B cell (primary cell): ENCODE data around the gene KIAA1614. TPM values are rescaled to one million over a fixed set of nuclear protein-coding genes. Genes with fewer than 3 reads are reported as not detected.

Experiments
- ATAC-seq: fragments of 200-7000 bp; cut with Tn5 transposase; one replicate; pipeline ENCODE4 v1.10.0; 2021; ENCODE audit warnings: low read depth, mild to moderate bottlenecking, moderate number of reproducible peaks, moderate library complexity
- CTCF ChIA-PET: fragments of 350-600 bp; sonication (Branson Sonifier 250); formaldehyde crosslinking; loops from one replicate; lab custom pipeline; 2021; ENCODE audit warnings: antibody characterized with exemption, inconsistent platforms; lab: Charles Lee
- POLR2A ChIA-PET: fragments of 350-600 bp; sonication (Branson Sonifier 250); formaldehyde crosslinking; loops from one replicate; lab custom pipeline; 2021; ENCODE audit warnings: antibody characterized with exemption; lab: Charles Lee
- DNase-seq: peaks from one replicate; pipeline ENCODE4 v3.0.0; 2013
- H2AFZ ChIP-seq: 2 replicates; pipeline ENCODE4 v1.6.1; 2012; ENCODE audit warnings: mild to moderate bottlenecking, low read depth, low read length; ENCODE audit not compliant: insufficient read depth, poor library complexity, severe bottlenecking
- H3K27ac ChIP-seq, 2 donors: 1 replicate in 1 of 2; 2 replicates in 1 of 2; pipeline ENCODE4 v1.5.1; 2012 to 2013; ENCODE audit warnings: low read length in 2 of 2, mild to moderate bottlenecking in 2 of 2, moderate library complexity in 1 of 2
- H3K27me3 ChIP-seq, 4 experiments: fragments of 200-600 bp in 1 of 4; sonication (generic) in 1 of 4; replicated peaks in 1 of 4; 1 replicate in 2 of 4; 2 replicates in 2 of 4; pipeline versions ENCODE4 v1.6.1 to v1.7.0; 2013 to 2016; ENCODE audit warnings: low read length in 3 of 4, mild to moderate bottlenecking in 2 of 4, mixed read lengths in 1 of 4, moderate library complexity in 1 of 4; ENCODE audit not compliant: insufficient read depth in 4 of 4, control insufficient read depth in 3 of 4; ENCODE audit errors: control extremely low read depth in 1 of 4
- H3K36me3 ChIP-seq, 2 experiments: replicated peaks in 1 of 2; 1 replicate in 1 of 2; 2 replicates in 1 of 2; pipeline versions ENCODE4 v1.6.1 to v1.7.1; 2013; ENCODE audit warnings: low read length in 1 of 2; ENCODE audit not compliant: insufficient read depth in 2 of 2, control insufficient read depth in 1 of 2; ENCODE audit errors: control extremely low read depth in 1 of 2, extremely low read depth in 1 of 2
- H3K4me1 ChIP-seq, 2 donors: fragments of 200-600 bp in 1 of 2; sonication (generic) in 1 of 2; 1 replicate in 1 of 2; 2 replicates in 1 of 2; pipeline versions ENCODE4 v1.5.1 to v1.6.1; 2013 to 2017; ENCODE audit warnings: low read length in 2 of 2; ENCODE audit not compliant: control insufficient read depth in 2 of 2, insufficient read depth in 2 of 2
- H3K4me2 ChIP-seq: replicated peaks from 2 replicates; pipeline ENCODE3; 2012; ENCODE audit warnings: mild to moderate bottlenecking, low read depth, low read length; ENCODE audit not compliant: poor library complexity, severe bottlenecking
- H3K4me3 ChIP-seq, 5 experiments: fragments of 200-600 bp in 1 of 5; sonication (generic) in 1 of 5; 1 replicate in 3 of 5; 2 replicates in 2 of 5; pipeline versions ENCODE4 v1.5.1 to v1.7.0; 2011 to 2016; ENCODE audit warnings: low read length in 4 of 5, mild to moderate bottlenecking in 4 of 5, low read depth in 2 of 5, control low read depth in 1 of 5, moderate library complexity in 1 of 5; ENCODE audit not compliant: insufficient read depth in 1 of 5; ENCODE audit errors: control extremely low read depth in 1 of 5, extremely low read depth in 1 of 5
- H3K79me2 ChIP-seq: fragments of 200-600 bp; sonication (generic); one replicate; pipeline ENCODE4 v1.6.0; 2016; ENCODE audit warnings: low read length; ENCODE audit not compliant: control insufficient read depth, insufficient read depth
- H3K9ac ChIP-seq: fragments of 200-600 bp; sonication (generic); 2 replicates; pipeline ENCODE4 v1.6.1; 2017; ENCODE audit warnings: mild to moderate bottlenecking, low read length, moderate library complexity
- H3K9me3 ChIP-seq, 3 donors: one replicate each; pipeline versions ENCODE4 v1.6.1 to v1.7.1; 2013; ENCODE audit warnings: low read length in 2 of 3; ENCODE audit not compliant: control insufficient read depth in 2 of 3, insufficient read depth in 1 of 3; ENCODE audit errors: control extremely low read depth in 1 of 3
- H4K20me1 ChIP-seq: 2 replicates; pipeline ENCODE4 v1.6.0; 2012; ENCODE audit warnings: mild to moderate bottlenecking, low read length; ENCODE audit not compliant: insufficient read depth, control insufficient read depth, poor library complexity, severe bottlenecking
- H3K27ac Mint-ChIP-seq: one replicate; pipeline ENCODE4 v1.8.0; 2021; ENCODE audit warnings: mixed read lengths
- H3K27me3 Mint-ChIP-seq: one replicate; pipeline ENCODE4 v1.8.0; 2021; ENCODE audit warnings: mixed read lengths
- H3K4me1 Mint-ChIP-seq: one replicate; pipeline ENCODE4 v1.8.0; 2021; ENCODE audit warnings: mixed read lengths
- H3K4me3 Mint-ChIP-seq: one replicate; pipeline ENCODE4 v1.8.0; 2021; ENCODE audit warnings: mixed read lengths
- H3K9me3 Mint-ChIP-seq: one replicate; pipeline ENCODE4 v1.8.0; 2022; ENCODE audit warnings: mixed read lengths; ENCODE audit not compliant: insufficient read depth
- CTCF ChIP-seq: fragments of 200-600 bp; IDR thresholded peaks from one replicate; pipeline ENCODE4 v1.8.0; 2022; ENCODE audit warnings: antibody characterized with exemption, mild to moderate bottlenecking
- EZH2 ChIP-seq: IDR thresholded peaks from 2 replicates; pipeline ENCODE4 v1.6.1; 2012; ENCODE audit warnings: borderline replicate concordance, low read depth, mild to moderate bottlenecking, moderate library complexity, low read length; ENCODE audit not compliant: insufficient read depth, poor library complexity, severe bottlenecking
- WGBS: methylation state at CpG from one replicate; pipeline ENCODE4 v1.1.5; 2013; ENCODE audit warnings: missing lambda C conversion rate; ENCODE audit not compliant: insufficient coverage; 5-methylcytosine and 5-hydroxymethylcytosine counted together
- intact Hi-C: fragments of 100-400 bp; cut with micrococcal nuclease; formaldehyde crosslinking; loops from one replicate; pipeline ENCODE4 v1.10.0; 2022
- polyA plus RNA-seq: library from polyadenylated mRNA; depleted of rRNA; stranded (reverse); fragments of >200 nt; gene quantifications from 2 replicates; pipeline ENCODE4 v1.2.3, GENCODE V29; 2012
- total RNA-seq, 2 donors: library from RNA; stranded (reverse); fragments of 120-200 nt in 1 of 2; gene quantifications; 1 replicate in 1 of 2; 2 replicates in 1 of 2; pipeline versions ENCODE4 v1.2.3 to v1.2.4, GENCODE V29; 2013 to 2022

Gene KIAA1614
- total and polyA plus RNA-seq, 2 donors (not counting 1 experiment from before 2014, with no cell fraction given): 0.03 to 0.22 TPM

DNA sequence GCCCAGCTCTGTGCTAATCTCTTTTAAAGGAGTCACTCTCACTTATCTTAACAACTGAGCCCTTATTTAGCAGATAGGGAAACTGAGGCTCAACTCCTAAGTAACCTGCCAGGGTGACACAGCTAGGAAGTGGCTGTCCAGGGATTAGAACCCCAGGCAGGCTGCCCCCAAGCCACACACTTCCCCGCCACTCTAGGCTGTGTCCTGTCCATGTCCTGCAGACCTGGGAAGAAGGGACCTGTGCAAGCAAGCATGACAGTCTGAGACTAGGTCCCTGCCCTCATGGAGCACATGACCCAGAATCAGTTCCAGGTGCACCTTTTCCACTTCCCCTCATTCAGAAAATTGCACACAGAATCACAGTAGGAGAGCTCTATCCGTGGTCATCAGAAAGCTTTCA, 12.2 kb downstream of the KIAA1614 start:
- Histone ChIP-seq H3K4me3 (no peak overlapping the region), H3K4me1 (peaks cover 0 to 9% of the 10 kb centered on the region in 2 donors), H3K9ac (no peak overlapping the region), H2AFZ (no peak overlapping the region), H3K27me3 (peaks cover 0 to 15% (median 0%) of the 10 kb centered on the region in 4 experiments), H3K27ac (no peak overlapping the region), H3K4me2 (no peak overlapping the region), H3K9me3 (no peaks in the 10 kb centered on the region), H3K79me2 (no peaks in the 10 kb centered on the region), H4K20me1 (no peaks in the 10 kb centered on the region), H3K36me3 (no peaks in the 10 kb centered on the region)
- ATAC-seq: no peak
- Mint-ChIP-seq H3K4me1 (peaks cover 4% of the 10 kb centered on the region), H3K27me3 (peaks cover 22% of the 10 kb centered on the region), H3K4me3 (no peak overlapping the region), H3K9me3 (no peaks in the 10 kb centered on the region), H3K27ac (no peak overlapping the region)
- TF ChIP-seq CTCF (no peak), EZH2 (no peak)
- POLR2A ChIA-PET: no interaction called here
- intact Hi-C loops: no loop called here
- no peak for DNase-seq
- CTCF ChIA-PET: no interaction called here
- WGBS: 73% methylated on average over 2 of the region's 2 CpGs

DNA sequence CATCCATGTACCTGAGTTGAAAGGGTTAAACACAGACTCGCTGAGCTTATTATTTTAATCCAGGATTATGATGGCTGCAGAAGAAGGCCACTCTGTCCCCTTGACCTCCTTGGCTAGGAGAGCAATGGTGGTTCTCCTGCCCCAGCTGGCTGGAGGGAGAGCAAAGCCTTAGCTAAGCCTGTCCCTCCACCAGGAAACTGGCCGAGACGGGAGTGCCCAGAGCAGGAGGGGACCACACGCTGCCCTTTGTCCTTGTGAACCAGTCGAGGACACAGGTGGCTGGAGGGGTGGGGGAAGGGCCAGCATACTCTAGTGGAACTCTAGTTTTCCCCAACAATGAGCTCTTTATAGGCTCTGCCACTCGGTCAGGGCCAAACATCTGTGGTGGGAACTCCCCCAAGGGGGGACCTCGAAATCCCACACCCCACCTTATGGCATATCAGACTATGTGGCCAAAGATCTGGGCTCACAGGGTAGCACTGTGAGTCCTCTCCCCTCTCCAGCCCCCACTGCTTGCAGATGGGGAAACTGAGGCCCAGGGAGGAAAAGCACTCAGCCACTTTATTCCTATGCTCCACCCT, 12.9 kb downstream of the KIAA1614 start:
- no peak overlapping the region for H3K9ac ChIP-seq
- CTCF ChIA-PET: interaction anchor here (0.6 kb wide), 1 partner anchor 237 kb away, joined by 3 read pairs; no protein-coding TSS in a partner anchor

More for the DNA sequence above, 12.9 kb downstream of the KIAA1614 start:
- H3K36me3 ChIP-seq: no peaks in the 10 kb centered on the region
- H3K27me3 Mint-ChIP-seq: peaks cover 22% of the 10 kb centered on the region
- no peak overlapping the region for H3K4me3 ChIP-seq
- no peaks in the 10 kb centered on the region for H3K79me2 ChIP-seq
- H3K4me3 Mint-ChIP-seq: no peak overlapping the region
- TF ChIP-seq EZH2: no peak
- no peak for TF ChIP-seq CTCF
- no peaks in the 10 kb centered on the region for H3K9me3 ChIP-seq
- no peak for ATAC-seq
- H4K20me1 ChIP-seq: no peaks in the 10 kb centered on the region
- peaks cover 4% of the 10 kb centered on the region for H3K4me1 Mint-ChIP-seq
- no peaks in the 10 kb centered on the region for H3K9me3 Mint-ChIP-seq
- no peak overlapping the region for H3K27ac Mint-ChIP-seq
- no peak overlapping the region for H3K27ac ChIP-seq
- no peak for DNase-seq
- peaks cover 0 to 15% (median 0%) of the 10 kb centered on the region in 4 experiments for H3K27me3 ChIP-seq
- WGBS: 58% methylated on average over 3 of the region's 7 CpGs
- no peak overlapping the region for H2AFZ ChIP-seq
- intact Hi-C loops: no loop called here
- H3K4me1 ChIP-seq: peaks cover 0 to 9% of the 10 kb centered on the region in 2 donors
- POLR2A ChIA-PET: interaction anchor here (0.6 kb wide), 1 partner anchor 1466 kb away, joined by 5 read pairs; the partner anchor contains the start of gene GLUL
- H3K4me2 ChIP-seq: no peak overlapping the region
